HCT116 (cell line): ENCODE measurements around the gene PHKB. TPM values are rescaled to one million over a fixed set of nuclear protein-coding genes. Genes with fewer than 3 reads are reported as not detected.

Source experiments
- ATAC-seq: fragments of 200-7000 bp; cut with Tn5 transposase; 2 replicates; pipeline ENCODE4 v1.9.1; 2020; ENCODE audit warnings: mild to moderate bottlenecking, moderate library complexity
- BruUV-seq: library from RNA; stranded (reverse); fragments of 400-500 nt; replicated peaks from 2 replicates; lab custom pipeline; 2021; lab: Mats Ljungman, UMichigan
- CTCF ChIA-PET: fragments of 300-600 bp; sonication (Branson Sonifier 250); formaldehyde crosslinking; loops from one replicate; lab custom pipeline; 2021; ENCODE audit warnings: antibody characterized with exemption; lab: Charles Lee
- POLR2A ChIA-PET: fragments of 300-600, 350-600 bp; sonication (Branson Sonifier 250); formaldehyde crosslinking; loops from one replicate; lab custom pipeline; 2021; ENCODE audit warnings: antibody characterized with exemption; lab: Charles Lee
- RAD21 ChIA-PET, 2 experiments: fragments of 300-600 bp; sonication (Branson Sonifier 250); formaldehyde crosslinking; loops; one replicate each; lab custom pipeline; 2023; ENCODE audit warnings: low total read pairs in 2 of 2; ENCODE audit not compliant: uncharacterized antibody in 2 of 2, unreplicated experiment in 2 of 2, low non-redundant PET in 1 of 2; lab: Charles Lee
- DNase-seq: peaks from one replicate; pipeline ENCODE4 v3.0.0-alpha.2; 2010; ENCODE audit warnings: low read depth, low spot score
- H2AFZ ChIP-seq: fragments of 200-600 bp; shearing (Covaris generic), sonication (generic); 2 replicates; pipeline ENCODE4 v1.6.1; 2017; ENCODE audit warnings: low read depth, mixed run types, mixed read lengths, antibody characterized with exemption, low read length; ENCODE audit not compliant: poor library complexity, severe bottlenecking
- H3K27ac ChIP-seq: 2 replicates; pipeline ENCODE4 v1.5.1; 2012; ENCODE audit warnings: low read depth, low read length
- H3K27me3 ChIP-seq: fragments of 200-600 bp; sonication (generic); 2 replicates; pipeline ENCODE4 v1.6.1; 2016; ENCODE audit warnings: mixed run types, low read length, mixed read lengths; ENCODE audit not compliant: insufficient read depth
- H3K36me3 ChIP-seq, 2 experiments: fragments of 200-500 bp in 1 of 2; fragments of 200-600 bp in 1 of 2; sonication (Bioruptor generic) in 1 of 2; sonication (generic) in 1 of 2; 2 replicates each; pipeline versions ENCODE4 v1.5.1 to v1.6.1; 2014 to 2016; ENCODE audit warnings: low read length in 2 of 2, inconsistent platforms in 1 of 2, mixed read lengths in 1 of 2, mixed run types in 1 of 2; ENCODE audit not compliant: insufficient read depth in 2 of 2, control insufficient read depth in 1 of 2
- H3K4me1 ChIP-seq, 2 experiments: fragments of 200-600 bp in 1 of 2; sonication (generic) in 1 of 2; 2 replicates each; pipeline versions ENCODE4 v1.5.1 to v1.6.1; 2012 to 2017; ENCODE audit warnings: low read length in 2 of 2, inconsistent platforms in 1 of 2, mild to moderate bottlenecking in 1 of 2, mixed read lengths in 1 of 2, mixed run types in 1 of 2, moderate library complexity in 1 of 2; ENCODE audit not compliant: insufficient read depth in 2 of 2, control insufficient read depth in 1 of 2
- H3K4me2 ChIP-seq: fragments of 200-600 bp; sonication (generic); 2 replicates; pipeline ENCODE4 v1.6.1; 2017; ENCODE audit warnings: mixed run types, low read length, mixed read lengths
- H3K4me3 ChIP-seq, 2 experiments: fragments of 200-600 bp in 1 of 2; sonication (generic) in 1 of 2; replicated peaks in 1 of 2; 2 replicates each; pipeline ENCODE4 v1.5.1; 2011 to 2016; ENCODE audit warnings: low read length in 2 of 2, control low read depth in 1 of 2, low read depth in 1 of 2, mild to moderate bottlenecking in 1 of 2, mixed read lengths in 1 of 2, mixed run types in 1 of 2
- H3K79me2 ChIP-seq: fragments of 200-600 bp; sonication (generic); 2 replicates; pipeline ENCODE4 v1.6.1; 2017; ENCODE audit warnings: mild to moderate bottlenecking, mixed run types, low read length, moderate library complexity, mixed read lengths; ENCODE audit not compliant: insufficient read depth
- H3K9ac ChIP-seq: fragments of 200-600 bp; sonication (generic); 2 replicates; pipeline ENCODE4 v1.6.1; 2016; ENCODE audit warnings: low read length, mixed read lengths
- H3K9me2 ChIP-seq: fragments of 200-600 bp; sonication (generic), shearing (Covaris generic); 2 replicates; pipeline ENCODE4 v1.6.1; 2017; ENCODE audit warnings: mixed run types, mild to moderate bottlenecking, moderate library complexity; ENCODE audit not compliant: insufficient read depth
- H3K9me3 ChIP-seq, 2 experiments: fragments of 200-500 bp in 1 of 2; fragments of 200-600 bp in 1 of 2; sonication (Bioruptor generic) in 1 of 2; sonication (generic) in 1 of 2; 2 replicates each; pipeline ENCODE4 v1.6.1; 2014 to 2017; ENCODE audit warnings: low read length in 2 of 2, mixed read lengths in 2 of 2, inconsistent platforms in 1 of 2, low read depth in 1 of 2, mild to moderate bottlenecking in 1 of 2, mixed run types in 1 of 2, moderate library complexity in 1 of 2; ENCODE audit not compliant: control insufficient read depth in 1 of 2, insufficient read depth in 1 of 2
- H4K20me1 ChIP-seq: fragments of 200-600 bp; sonication (generic), shearing (Covaris generic); 2 replicates; pipeline ENCODE4 v1.6.1; 2017; ENCODE audit warnings: mixed run types, mild to moderate bottlenecking, moderate library complexity; ENCODE audit not compliant: insufficient read depth
- CBX3 ChIP-seq: IDR thresholded peaks from 2 replicates; pipeline ENCODE4 v1.6.1; 2012; ENCODE audit warnings: low read depth
- CEBPB ChIP-seq: IDR thresholded peaks from 2 replicates; pipeline ENCODE4 v1.6.1; 2012; ENCODE audit warnings: low read depth
- ELF1 ChIP-seq: IDR thresholded peaks from 2 replicates; pipeline ENCODE4 v1.6.1; 2012; ENCODE audit warnings: low read depth, borderline replicate concordance
- EZH2 ChIP-seq: fragments of 200-600 bp; sonication (generic); IDR thresholded peaks from 2 replicates; pipeline ENCODE4 v1.6.1; 2017; ENCODE audit warnings: antibody characterized with exemption, mixed run types
- EZH2phosphoT487 ChIP-seq: fragments of 200-600 bp; IDR thresholded peaks from 2 replicates; pipeline ENCODE4 v1.6.1; 2018; ENCODE audit warnings: antibody characterized with exemption, borderline replicate concordance
- FOSL1 ChIP-seq: IDR thresholded peaks from 2 replicates; pipeline ENCODE4 v1.6.1; 2012; ENCODE audit warnings: low read depth
- JUND ChIP-seq: IDR thresholded peaks from 2 replicates; pipeline ENCODE4 v1.6.1; 2012
- RAD21 ChIP-seq: IDR thresholded peaks from 2 replicates; pipeline ENCODE4 v1.6.1; 2012; ENCODE audit warnings: low read depth, mild to moderate bottlenecking
- SRF ChIP-seq: IDR thresholded peaks from 2 replicates; pipeline ENCODE4 v1.6.1; 2012; ENCODE audit warnings: low read depth
- TCF7L2 ChIP-seq: IDR thresholded peaks from 2 replicates; pipeline ENCODE4 v1.7.0; 2011; ENCODE audit warnings: borderline replicate concordance, inconsistent platforms; ENCODE audit not compliant: insufficient read depth, insufficient read length; ENCODE audit errors: extremely low read depth
- YY1 ChIP-seq: IDR thresholded peaks from 2 replicates; pipeline ENCODE4 v1.6.1; 2011; ENCODE audit warnings: low read length, low read depth, moderate library complexity, mild to moderate bottlenecking; ENCODE audit not compliant: insufficient replicate concordance; ENCODE audit errors: extremely low read depth
- ZFX ChIP-seq: fragments of 450-650 bp; IDR thresholded peaks from 2 replicates; pipeline ENCODE4 v1.6.1; 2017
- ZNF274 ChIP-seq: fragments of 200-500 bp; sonication (Bioruptor generic); IDR thresholded peaks from 2 replicates; pipeline ENCODE4 v1.6.1; 2014; ENCODE audit warnings: mild to moderate bottlenecking, low read depth, low read length, inconsistent platforms
- intact Hi-C: fragments of 100-400 bp; cut with micrococcal nuclease; formaldehyde crosslinking; loops from 2 replicates; pipeline ENCODE4 v1.10.0; 2022
- total RNA-seq: library from RNA; stranded (reverse); gene quantifications from one replicate; pipeline ENCODE4 v1.2.1, GENCODE V29; 2021; ENCODE audit not compliant: unreplicated experiment
- TF ChIP-seq, protein P1 (sequence below), 3 experiments: fragments of 200-600 bp in 1 of 3; sonication (generic) in 1 of 3; IDR thresholded peaks in 2 of 3; conservative IDR thresholded peaks in 1 of 3; 2 replicates each; pipeline ENCODE4 v1.5.1; 2012 to 2017; ENCODE audit warnings: low read depth in 2 of 3, low read length in 2 of 3, antibody characterized with exemption in 1 of 3, borderline replicate concordance in 1 of 3, control low read depth in 1 of 3, mild to moderate bottlenecking in 1 of 3, mixed read lengths in 1 of 3, mixed run types in 1 of 3, moderate library complexity in 1 of 3; ENCODE audit not compliant: insufficient read depth in 1 of 3
- TF ChIP-seq, protein P2 (sequence below): IDR thresholded peaks from 2 replicates; pipeline ENCODE4 v1.6.1; 2012

PHKB gene
- total RNA-seq, 1 experiment from 2014 or later, result 30.5 TPM

DNA sequence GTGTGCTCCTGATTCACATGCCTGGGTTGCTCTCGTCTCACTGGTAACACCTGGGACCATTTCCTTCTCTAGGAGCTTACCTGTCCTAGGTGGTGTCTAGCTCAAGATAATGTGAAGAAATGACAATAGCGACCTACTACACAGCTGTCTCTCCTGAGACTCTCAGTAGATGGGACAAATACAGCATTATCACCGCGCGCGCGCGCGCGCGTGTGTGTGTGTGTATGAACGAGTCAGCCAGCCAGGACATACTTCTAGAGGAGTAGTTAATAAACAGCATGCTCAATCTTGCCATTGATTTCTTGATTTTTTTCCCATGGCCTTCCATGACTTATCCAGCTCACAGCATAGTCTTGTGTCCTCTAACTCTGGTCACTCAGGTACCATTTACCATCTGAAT, 268.6 kb downstream of the PHKB start:
- DNase-seq, result no peak
- POLR2A ChIA-PET, result interaction anchor here (0.5 kb wide), 1 partner anchor 140 kb away, joined by 3 read pairs; no protein-coding TSS in a partner anchor
- intact Hi-C loops, result no loop called here
- no peaks in the 10 kb centered on the region for H3K9me2 ChIP-seq
- no peak overlapping the region for H3K27ac ChIP-seq
- H3K4me1 ChIP-seq, result peaks cover 8 to 13% of the 10 kb centered on the region in 2 experiments
- RAD21 ChIA-PET, result no interaction called here
- CTCF ChIA-PET, result no interaction called here
- H3K4me2 ChIP-seq, result no peak overlapping the region
- no peaks in the 10 kb centered on the region for H4K20me1 ChIP-seq
- no peak overlapping the region for H3K4me3 ChIP-seq
- no peak overlapping the region for H3K9ac ChIP-seq
- no peaks in the 10 kb centered on the region for H3K9me3 ChIP-seq
- no peak for TF ChIP-seq RAD21
- TF ChIP-seq YY1, result no peak
- no peak for TF ChIP-seq ZNF274
- no peak for TF ChIP-seq ELF1
- TF ChIP-seq CBX3, result no peak
- no peak for TF ChIP-seq EZH2phosphoT487
- TF ChIP-seq JUND, result no peak
- TF ChIP-seq ZFX, result no peak
- TF ChIP-seq, protein P1, sequence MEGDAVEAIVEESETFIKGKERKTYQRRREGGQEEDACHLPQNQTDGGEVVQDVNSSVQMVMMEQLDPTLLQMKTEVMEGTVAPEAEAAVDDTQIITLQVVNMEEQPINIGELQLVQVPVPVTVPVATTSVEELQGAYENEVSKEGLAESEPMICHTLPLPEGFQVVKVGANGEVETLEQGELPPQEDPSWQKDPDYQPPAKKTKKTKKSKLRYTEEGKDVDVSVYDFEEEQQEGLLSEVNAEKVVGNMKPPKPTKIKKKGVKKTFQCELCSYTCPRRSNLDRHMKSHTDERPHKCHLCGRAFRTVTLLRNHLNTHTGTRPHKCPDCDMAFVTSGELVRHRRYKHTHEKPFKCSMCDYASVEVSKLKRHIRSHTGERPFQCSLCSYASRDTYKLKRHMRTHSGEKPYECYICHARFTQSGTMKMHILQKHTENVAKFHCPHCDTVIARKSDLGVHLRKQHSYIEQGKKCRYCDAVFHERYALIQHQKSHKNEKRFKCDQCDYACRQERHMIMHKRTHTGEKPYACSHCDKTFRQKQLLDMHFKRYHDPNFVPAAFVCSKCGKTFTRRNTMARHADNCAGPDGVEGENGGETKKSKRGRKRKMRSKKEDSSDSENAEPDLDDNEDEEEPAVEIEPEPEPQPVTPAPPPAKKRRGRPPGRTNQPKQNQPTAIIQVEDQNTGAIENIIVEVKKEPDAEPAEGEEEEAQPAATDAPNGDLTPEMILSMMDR (IDR thresholded peaks at IDR 0.05 in 2 of 3, conservative IDR thresholded peaks at IDR 0.05 in 1 of 3; ENCODE audit: borderline replicate concordance in 1 of 3, insufficient read depth in 1 of 3, low read depth in 2 of 3, low read length in 2 of 3), result no peak
- TF ChIP-seq, protein P2, sequence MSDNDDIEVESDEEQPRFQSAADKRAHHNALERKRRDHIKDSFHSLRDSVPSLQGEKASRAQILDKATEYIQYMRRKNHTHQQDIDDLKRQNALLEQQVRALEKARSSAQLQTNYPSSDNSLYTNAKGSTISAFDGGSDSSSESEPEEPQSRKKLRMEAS, result no peak
- TF ChIP-seq TCF7L2, result no peak
- no peak for TF ChIP-seq FOSL1
- TF ChIP-seq EZH2, result no peak
- no peak for TF ChIP-seq SRF
- TF ChIP-seq CEBPB, result no peak
- no peak for ATAC-seq
- BruUV-seq, result no TSS peak
- no peaks in the 10 kb centered on the region for H3K36me3 ChIP-seq
- no peaks in the 10 kb centered on the region for H3K79me2 ChIP-seq
- H3K27me3 ChIP-seq, result 0 out of 2 replicates have a peak, but pooled peaks cover 7% of the 10 kb centered on the region
- H2AFZ ChIP-seq, result no peak overlapping the region
